AG08395 (cell line): ENCODE data around the gene GLT1D1.
A peak's percentile ranks its signal among the peaks of the same experiment; 100 is the strongest.

Experiments used
- DNase-seq: peaks from one replicate; pipeline ENCODE4 v3.0.0; 2012; ENCODE audit warnings: mixed read lengths, low spot score

GLT1D1 gene

GRCh38 chr12:128914908-128915563, 61.8 kb downstream of the GLT1D1 start:
- DNase-seq = no peak

GRCh38 chr12:128916425-128916824, 63.1 kb downstream of the GLT1D1 start:
- DNase-seq = no peak

DNA sequence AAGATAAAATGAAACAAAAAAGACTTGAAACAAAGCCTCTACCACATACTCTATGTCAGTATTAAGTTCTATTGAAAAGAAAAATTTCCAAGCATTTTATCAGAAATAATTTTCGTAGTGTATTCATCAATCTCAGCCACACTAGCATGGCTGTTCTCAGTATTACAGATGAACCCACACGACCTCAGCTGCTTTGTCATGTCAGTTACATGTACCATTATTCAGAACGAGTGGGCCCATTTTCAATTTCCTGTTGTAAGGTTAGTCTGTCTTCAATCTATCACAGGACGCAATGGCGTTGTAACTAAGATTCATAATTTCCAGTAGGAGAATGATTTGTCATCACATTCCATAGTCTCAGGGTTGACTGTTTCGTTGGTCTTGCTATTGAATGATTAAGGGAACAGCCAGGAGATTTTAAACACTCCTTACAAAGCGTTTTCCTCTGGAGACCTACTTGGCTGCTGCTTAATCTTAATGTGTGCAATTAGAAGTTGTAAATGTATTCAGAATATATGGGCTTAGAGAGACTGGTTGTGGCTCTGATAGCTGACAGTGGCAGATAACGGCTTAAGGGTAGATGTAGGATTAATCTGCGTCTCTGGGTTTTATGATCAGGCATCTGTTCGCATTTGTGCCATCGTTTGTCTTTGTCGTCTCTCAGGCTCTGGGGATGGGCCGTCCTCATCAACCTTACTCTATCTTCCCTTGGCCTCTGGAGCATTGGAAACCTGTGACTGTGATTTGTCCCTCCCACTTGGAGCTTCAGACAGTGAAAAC, 65.4 kb downstream of the GLT1D1 start:
- DNase-seq = no peak

DNA sequence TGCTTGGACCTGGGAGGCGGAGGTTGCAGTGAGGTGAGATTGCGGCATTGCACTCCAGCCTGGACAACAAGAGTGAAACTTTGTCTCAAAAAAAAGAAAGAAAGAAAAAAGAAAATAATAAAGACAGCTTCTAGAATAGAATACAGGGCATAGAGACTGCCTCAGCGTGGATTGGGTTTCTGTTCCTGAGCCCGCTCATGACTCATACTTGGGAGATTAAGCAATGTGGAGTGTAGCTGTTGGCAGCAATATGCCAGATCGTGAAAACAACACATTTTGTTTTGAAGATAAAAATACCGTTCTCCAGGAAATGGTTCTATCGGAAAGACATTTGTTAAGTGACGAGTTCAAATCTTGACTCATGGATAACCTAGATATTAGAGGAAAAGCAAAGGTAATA, 67.2 kb downstream of the GLT1D1 start:
- DNase-seq = peak; percentile 13

- DNase-seq = no peak
Measured at GRCh38 chr12:128928361-128928760, 75.1 kb downstream of the GLT1D1 start.

DNA sequence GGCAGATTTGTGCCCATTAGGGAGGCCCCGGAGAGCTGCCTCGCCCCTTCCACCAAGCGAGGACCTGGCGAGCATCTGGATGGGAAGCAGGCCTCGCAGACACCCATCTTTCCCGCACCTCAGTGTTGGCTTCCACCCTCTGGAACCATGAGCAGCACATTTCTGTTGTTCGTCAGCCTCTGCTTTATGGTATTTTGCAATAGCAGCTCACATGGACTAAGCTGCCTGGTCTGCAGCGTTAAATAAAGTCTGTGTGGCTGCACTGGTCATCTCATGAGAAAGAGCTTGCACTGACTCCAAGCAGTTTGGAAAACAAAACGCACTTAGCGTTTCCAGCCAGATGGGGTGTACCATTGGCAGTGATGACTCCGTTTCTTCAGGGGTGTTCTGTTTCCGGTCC, 75.8 kb downstream of the GLT1D1 start:
- no peak for DNase-seq

GRCh38 chr12:128930606-128931005, 77.3 kb downstream of the GLT1D1 start:
- no peak for DNase-seq

DNA sequence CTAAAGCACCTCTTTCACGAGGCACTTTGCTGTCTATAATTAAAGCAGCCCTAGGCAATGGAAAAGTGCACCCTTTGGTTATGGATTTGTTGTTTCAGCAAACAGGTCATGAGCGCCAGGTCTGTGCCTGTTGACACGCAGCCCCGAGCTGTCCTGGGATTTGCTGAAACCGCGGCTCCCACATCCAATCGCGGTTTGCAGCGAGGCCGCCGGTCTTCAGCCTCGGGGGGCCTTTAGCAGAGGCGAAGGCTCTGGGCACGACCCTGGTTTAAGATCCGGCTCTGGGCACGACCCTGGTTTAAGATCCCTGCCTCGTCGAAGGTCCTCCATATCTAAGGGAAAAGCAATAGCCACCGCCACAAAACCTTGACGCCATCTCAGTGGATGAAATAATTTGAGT, 79.2 kb downstream of the GLT1D1 start:
- no peak for DNase-seq

DNA sequence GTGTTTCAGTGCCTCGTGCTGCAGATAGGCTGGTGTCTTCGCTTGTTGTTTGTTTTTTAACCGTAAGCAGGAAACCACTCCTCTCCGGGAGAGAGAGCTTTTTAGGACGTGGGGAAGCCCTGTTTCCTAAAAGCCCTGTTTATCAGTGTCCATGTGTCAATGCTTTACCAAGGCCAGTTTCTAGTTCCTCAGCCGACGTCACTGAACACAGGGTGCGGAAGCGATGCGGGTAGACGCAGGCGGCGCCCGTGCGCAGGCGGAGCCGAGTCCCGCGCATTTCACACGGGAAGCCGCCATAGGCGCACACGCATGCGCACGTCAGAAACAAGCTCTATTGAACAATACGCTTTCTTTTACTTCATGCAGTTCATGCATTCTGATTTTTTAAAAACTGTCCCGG, 79.8 kb downstream of the GLT1D1 start:
- DNase-seq = no peak

DNA sequence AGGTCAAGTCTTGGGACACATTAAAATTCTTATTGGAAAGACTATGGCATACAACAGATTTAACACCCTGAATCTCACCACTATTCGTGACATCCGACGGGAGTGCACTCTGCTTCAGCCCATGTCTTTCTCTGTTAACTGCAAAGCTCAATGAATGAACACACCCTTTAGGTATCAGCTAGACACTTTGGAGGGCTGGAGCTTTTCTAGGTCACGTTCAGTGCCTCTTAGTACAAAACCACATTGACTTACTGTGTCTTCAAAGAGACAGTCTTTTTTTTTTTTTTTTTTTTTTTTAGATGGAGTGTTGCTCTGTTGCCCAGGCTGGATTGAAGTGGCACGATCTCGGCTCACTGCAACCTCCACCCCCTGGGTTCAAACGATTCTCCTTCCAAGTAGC, 80.6 kb downstream of the GLT1D1 start:
- DNase-seq = no peak

- no peak for DNase-seq
Measured at GRCh38 chr12:128938886-128939285, 85.6 kb downstream of the GLT1D1 start.

DNA sequence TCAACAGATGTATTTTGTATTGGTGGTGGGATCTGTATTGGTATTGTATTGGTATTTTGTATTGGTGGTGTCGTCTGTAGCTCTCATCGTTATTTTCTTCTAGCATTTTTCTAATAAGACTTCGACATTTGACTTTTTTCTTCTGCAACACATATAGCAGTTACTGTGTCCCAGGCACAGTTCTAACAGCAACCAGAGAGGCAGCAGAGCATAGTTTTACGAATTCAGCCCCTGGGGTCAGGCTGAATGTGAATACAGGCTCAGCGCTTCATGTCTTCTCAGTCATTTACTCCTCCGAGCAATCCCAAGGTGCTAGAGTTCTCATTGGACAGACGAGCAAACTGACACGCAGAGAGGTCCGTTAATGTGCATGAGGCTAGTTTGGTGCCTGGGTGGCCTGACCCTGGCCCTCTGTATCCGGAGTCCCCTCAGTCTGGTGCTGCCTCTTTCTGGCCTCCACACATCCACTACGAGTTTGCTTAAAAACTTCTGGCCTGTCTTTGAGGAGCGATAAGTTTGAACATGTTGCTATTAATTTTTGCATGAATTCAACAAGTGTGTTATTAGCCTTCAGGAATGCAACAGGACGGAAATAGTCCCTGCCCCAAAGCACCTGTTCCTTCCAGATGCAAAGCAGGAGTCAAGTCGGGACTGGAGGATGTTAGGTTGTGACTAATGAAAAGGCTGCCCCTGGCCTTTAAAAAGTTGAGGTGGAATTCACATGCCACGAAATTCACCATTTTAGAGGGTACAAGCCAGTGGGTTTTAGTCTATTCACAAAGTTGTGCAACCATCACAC, 87.0 kb downstream of the GLT1D1 start:
- DNase-seq = no peak

GRCh38 chr12:128940974-128941373, 87.7 kb downstream of the GLT1D1 start:
- no peak for DNase-seq

DNA sequence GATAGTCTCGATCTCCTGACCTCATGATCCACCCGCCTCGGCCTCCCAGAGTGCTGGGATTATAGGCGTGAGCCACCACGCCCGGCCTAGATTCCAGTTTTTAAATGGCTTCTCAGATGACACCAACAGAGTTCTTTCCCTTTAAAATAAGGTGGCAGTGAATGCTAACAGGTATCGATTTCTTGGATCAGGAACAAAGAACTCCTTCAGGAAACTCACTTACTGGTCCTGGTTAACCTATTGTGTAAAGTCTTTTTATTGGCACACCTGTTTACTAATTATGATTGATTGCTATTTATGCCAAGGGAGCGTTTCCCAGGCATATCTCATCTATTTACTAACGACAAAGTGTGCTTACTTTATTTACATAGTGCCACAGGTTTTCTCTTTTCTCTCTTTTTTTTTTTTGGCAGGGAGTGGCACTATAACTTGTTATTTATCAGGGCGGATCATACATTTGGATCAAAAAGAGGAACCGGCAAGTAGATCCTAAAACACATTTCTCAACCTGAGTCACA, 89.7 kb downstream of the GLT1D1 start:
- no peak for DNase-seq

GRCh38 chr12:128944956-128945355, 91.7 kb downstream of the GLT1D1 start:
- DNase-seq = no peak

DNA sequence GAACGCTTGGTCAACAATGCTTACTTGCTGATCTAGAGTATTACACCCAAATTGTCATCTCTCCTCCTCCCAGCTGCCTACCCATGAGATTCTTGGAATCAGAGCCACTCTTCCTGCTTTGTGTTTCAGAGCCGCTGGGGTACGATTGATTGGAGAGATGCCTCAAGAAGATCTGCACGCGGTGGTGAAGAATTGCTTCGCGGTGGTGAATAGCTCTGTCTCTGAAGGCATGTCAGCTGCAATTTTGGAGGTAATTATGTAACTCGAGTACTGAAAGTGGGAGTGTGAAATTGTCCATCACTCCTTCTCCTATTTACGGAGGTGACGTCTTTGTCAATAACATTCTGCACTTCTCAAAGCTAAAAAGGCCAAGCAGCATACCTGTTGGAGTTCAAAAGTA, 93.9 kb downstream of the GLT1D1 start:
- DNase-seq = no peak

DNA sequence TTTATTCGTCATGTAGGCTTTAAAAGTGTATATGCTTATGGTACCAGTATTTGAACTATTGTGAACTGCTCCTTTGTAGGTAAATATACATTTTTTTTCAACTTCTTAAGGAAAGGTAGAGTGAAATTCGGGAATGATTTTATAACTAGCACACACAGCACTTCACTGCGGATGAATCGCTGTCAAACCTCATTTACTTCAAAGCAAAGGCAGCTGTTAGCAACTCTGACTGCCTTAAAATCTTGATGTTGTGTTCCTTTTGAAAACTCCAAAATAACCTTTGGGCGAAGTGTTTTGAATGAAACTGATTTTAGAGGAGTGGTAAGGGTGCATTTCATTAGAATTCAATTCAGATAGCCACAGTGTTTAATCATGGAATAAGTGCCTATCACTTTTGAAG, 95.8 kb downstream of the GLT1D1 start:
- DNase-seq = no peak

DNA sequence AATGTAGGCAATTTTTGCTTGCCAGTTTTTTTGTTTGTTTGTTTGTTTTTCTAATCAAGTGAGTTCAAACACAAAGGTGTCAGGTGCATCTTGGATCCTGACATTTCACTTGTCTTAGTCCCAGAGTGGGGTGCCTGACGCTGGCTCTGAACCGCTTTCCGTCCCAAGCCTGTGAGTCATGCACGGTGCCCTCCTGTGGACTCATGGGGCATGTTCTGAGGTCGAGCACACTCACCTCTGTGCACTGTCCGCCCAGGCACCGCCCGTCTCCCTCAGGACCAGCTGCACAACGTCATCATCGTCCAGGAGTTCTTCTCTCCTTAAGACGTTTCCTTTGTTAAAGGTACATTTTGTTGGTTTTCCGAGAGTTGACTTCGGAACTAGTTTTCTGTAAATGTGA, 98.2 kb downstream of the GLT1D1 start:
- DNase-seq = no peak

DNA sequence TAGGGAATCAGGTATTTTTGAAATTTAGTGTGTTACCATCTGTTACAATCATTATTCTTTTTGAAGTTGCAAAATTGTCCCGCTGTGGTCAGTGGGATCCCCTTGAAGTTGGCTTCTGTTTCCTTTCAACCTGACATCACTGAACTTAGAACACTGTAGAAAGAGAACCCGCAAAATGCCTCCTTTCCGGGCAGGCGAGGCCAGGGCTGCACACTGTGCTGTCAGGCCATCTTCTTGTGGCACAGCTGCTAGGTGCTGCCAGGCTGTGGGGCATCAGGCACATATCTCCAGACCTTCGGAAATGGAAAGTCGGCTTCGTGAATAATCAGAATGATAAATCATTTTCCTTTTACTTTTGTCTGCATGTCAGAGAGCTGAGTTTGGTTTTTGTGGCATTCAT, 103.5 kb downstream of the GLT1D1 start:
- DNase-seq = no peak

DNA sequence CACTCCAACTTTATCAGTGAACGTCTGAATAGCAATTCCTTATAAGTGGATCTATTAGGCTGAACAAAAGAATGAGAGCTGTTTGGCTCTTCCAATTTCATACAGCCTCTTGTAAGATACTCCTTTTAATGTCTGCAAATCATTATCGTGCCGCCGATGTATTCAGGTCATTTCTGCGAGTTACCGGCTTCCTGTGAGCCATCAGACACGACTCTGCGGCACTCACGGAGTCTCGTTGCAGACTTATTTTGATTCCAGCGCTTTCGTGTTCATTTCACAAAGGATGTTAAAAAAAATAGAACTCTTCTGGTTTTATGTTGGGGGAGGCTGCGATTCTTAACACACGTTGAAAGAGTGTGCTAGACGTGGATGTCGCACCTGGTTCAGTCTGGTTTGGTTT, 106.6 kb downstream of the GLT1D1 start:
- DNase-seq = no peak

DNA sequence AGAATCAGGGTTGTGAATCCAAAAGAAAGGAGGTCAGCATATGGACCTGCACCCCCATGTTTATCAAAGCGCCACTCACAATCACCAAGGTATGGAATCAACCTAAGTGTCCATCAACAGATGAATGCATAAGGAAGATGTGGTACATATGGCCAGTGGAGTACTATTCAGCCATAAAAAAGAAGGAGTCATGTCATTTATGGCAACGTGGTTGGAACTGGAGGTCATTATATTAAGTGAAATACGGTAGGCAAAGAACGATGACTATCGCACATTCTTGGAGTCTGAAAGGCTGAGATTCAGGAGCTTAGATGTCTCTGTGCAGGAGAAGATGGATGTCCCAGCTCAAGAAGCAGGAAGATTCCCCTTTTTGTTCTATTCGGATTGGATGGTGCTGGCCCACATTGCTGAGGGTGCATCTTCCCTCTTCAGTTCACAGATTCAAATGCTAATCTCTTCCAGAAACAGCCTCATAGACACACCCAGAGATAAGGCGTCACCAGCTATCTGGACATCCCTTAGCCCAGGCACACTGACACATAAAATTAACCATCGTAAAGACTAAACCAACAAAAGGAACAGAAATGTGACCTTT, 108.1 kb downstream of the GLT1D1 start:
- DNase-seq = no peak

DNA sequence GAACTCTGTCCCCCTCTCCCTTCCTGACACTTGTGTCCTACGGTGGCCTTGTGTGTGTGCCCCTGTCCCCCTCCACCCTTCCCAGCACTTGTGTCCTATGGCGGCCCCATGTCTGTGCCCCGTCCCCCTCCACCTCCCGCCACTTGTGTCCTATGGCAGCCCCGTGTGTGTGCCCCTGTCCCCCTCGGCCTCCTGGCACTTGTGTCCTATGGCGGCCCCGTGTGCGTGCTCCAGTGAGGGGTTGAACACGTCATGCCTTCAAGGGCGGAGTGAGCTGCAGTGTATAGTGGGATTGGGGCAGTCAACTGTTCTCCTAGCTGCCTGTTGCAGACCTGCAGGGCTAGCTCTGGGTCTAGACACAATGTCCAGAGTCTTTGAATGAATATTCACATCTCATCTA, 108.7 kb downstream of the GLT1D1 start:
- no peak for DNase-seq
